CD4-positive, alpha-beta T cell (primary cell): ENCODE measurements around the gene C10orf71. TPM values are rescaled to one million over a fixed set of nuclear protein-coding genes. Genes with fewer than 3 reads are reported as not detected.

Experiments used
- ATAC-seq: fragments of 200-7000 bp; cut with Tn5 transposase; one replicate; pipeline ENCODE4 v1.10.0; 2022; ENCODE audit warnings: mild to moderate bottlenecking; ENCODE audit not compliant: poor library complexity
- CTCF ChIA-PET: fragments of 350-600 bp; sonication (Branson Sonifier 250); formaldehyde crosslinking; loops from one replicate; lab custom pipeline; 2021; ENCODE audit warnings: antibody characterized with exemption, inconsistent platforms; lab: Charles Lee
- POLR2A ChIA-PET: fragments of 350-600 bp; sonication (Branson Sonifier 250); formaldehyde crosslinking; loops from one replicate; lab custom pipeline; 2021; ENCODE audit warnings: antibody characterized with exemption, inconsistent platforms; lab: Charles Lee
- DNase-seq, 14 experiments: peaks; one replicate each; pipeline ENCODE4 v3.0.0-alpha.2; 2013 to 2020; ENCODE audit warnings: mixed read lengths in 2 of 14
- H3K27ac ChIP-seq, 2 donors: one replicate each; pipeline versions ENCODE4 v1.5.1 to v1.7.0; 2013; ENCODE audit warnings: low read length in 2 of 2, low read depth in 1 of 2, mild to moderate bottlenecking in 1 of 2
- H3K27me3 ChIP-seq, 2 experiments: 1 replicate in 1 of 2; 2 replicates in 1 of 2; pipeline versions ENCODE4 v1.6.1 to v1.7.0; 2013; ENCODE audit warnings: low read length in 2 of 2, control low read depth in 1 of 2, mild to moderate bottlenecking in 1 of 2, moderate library complexity in 1 of 2; ENCODE audit not compliant: insufficient read depth in 2 of 2, control insufficient read depth in 1 of 2
- H3K36me3 ChIP-seq: one replicate; pipeline ENCODE4 v1.6.1; 2013; ENCODE audit warnings: low read length, control low read depth; ENCODE audit not compliant: insufficient read depth
- H3K4me1 ChIP-seq: one replicate; pipeline ENCODE4 v1.6.1; 2013; ENCODE audit warnings: low read length, control low read depth; ENCODE audit not compliant: insufficient read depth
- H3K4me3 ChIP-seq: one replicate; pipeline ENCODE4 v1.5.1; 2013; ENCODE audit warnings: mild to moderate bottlenecking, low read length, moderate library complexity
- H3K9me3 ChIP-seq, 2 experiments: 1 replicate in 1 of 2; 2 replicates in 1 of 2; pipeline versions ENCODE4 v1.6.1 to v1.7.0; 2013; ENCODE audit warnings: low read length in 2 of 2, mild to moderate bottlenecking in 2 of 2, control low read depth in 1 of 2, moderate library complexity in 1 of 2; ENCODE audit not compliant: control insufficient read depth in 1 of 2, insufficient read depth in 1 of 2
- H3K27ac Mint-ChIP-seq: one replicate; pipeline ENCODE4 v1.8.0; 2020; ENCODE audit warnings: mixed read lengths
- H3K27me3 Mint-ChIP-seq: one replicate; pipeline ENCODE4 v1.8.0; 2021; ENCODE audit warnings: mixed read lengths
- H3K36me3 Mint-ChIP-seq: one replicate; pipeline ENCODE4 v1.8.0; 2021; ENCODE audit warnings: low read depth, mixed read lengths
- H3K4me1 Mint-ChIP-seq: one replicate; pipeline ENCODE4 v1.8.0; 2021; ENCODE audit warnings: low read depth, mixed read lengths
- H3K4me3 Mint-ChIP-seq: one replicate; pipeline ENCODE4 v1.8.0; 2020; ENCODE audit warnings: mild to moderate bottlenecking, mixed read lengths
- H3K9me3 Mint-ChIP-seq: one replicate; pipeline ENCODE4 v1.8.0; 2020; ENCODE audit warnings: mixed read lengths
- CTCF ChIP-seq: fragments of 200-600 bp; IDR thresholded peaks from one replicate; pipeline ENCODE4 v1.8.0; 2022; ENCODE audit warnings: antibody characterized with exemption, mild to moderate bottlenecking
- intact Hi-C, 2 experiments: fragments of 100-400 bp; cut with DNase I in 1 of 2; cut with micrococcal nuclease in 1 of 2; formaldehyde crosslinking; loops; one replicate each; pipeline versions ENCODE4 v1.15.1 to v1.9.0; 2023 to 2025; cut with DNase I, micrococcal nuclease
- total RNA-seq, 174 experiments: library from RNA in 2 of 174; stranded (reverse) in 2 of 174; gene quantifications; one replicate each; pipeline ENCODE4 v1.2.3 and lab custom pipeline; 2021 to 2026

Gene C10orf71
- total RNA-seq, 2 experiments from 2014 or later = not detected

GRCh38 chr10:49321021-49321420 is 22.1 kb downstream of the C10orf71 start:
- ATAC-seq (no peak), DNase-seq (no peak)
- no peak for TF ChIP-seq CTCF
- Histone ChIP-seq H3K27ac (no peak overlapping the region), H3K4me1 (no peaks in the 10 kb centered on the region), H3K27me3 (no peaks in the 10 kb centered on the region), H3K36me3 (no peaks in the 10 kb centered on the region), H3K9me3 (peaks cover 0 to 6% of the 10 kb centered on the region in 2 experiments), H3K4me3 (no peak overlapping the region)
- H3K36me3 Mint-ChIP-seq = no peaks in the 10 kb centered on the region
- H3K4me1 Mint-ChIP-seq = no peaks in the 10 kb centered on the region
- no peak overlapping the region for H3K27ac Mint-ChIP-seq
- intact Hi-C loops = no loop called here
- no peaks in the 10 kb centered on the region for H3K27me3 Mint-ChIP-seq
- CTCF ChIA-PET = no interaction called here
- POLR2A ChIA-PET = no interaction called here
- H3K4me3 Mint-ChIP-seq = no peak overlapping the region
- H3K9me3 Mint-ChIP-seq = no peaks in the 10 kb centered on the region

- H3K4me3 Mint-ChIP-seq = no peak overlapping the region
- ATAC-seq (no peak), DNase-seq (no peak)
- H3K9me3 Mint-ChIP-seq = no peaks in the 10 kb centered on the region
- no peak for TF ChIP-seq CTCF
- H3K36me3 ChIP-seq = no peaks in the 10 kb centered on the region
- H3K27me3 ChIP-seq = no peaks in the 10 kb centered on the region
- no peak overlapping the region for H3K27ac ChIP-seq
- no peak overlapping the region for H3K27ac Mint-ChIP-seq
- intact Hi-C loops = no loop called here
- H3K9me3 ChIP-seq = peaks cover 0 to 9% of the 10 kb centered on the region in 2 experiments
- POLR2A ChIA-PET = no interaction called here
- H3K4me1 ChIP-seq = no peaks in the 10 kb centered on the region
- no peaks in the 10 kb centered on the region for H3K4me1 Mint-ChIP-seq
- CTCF ChIA-PET = no interaction called here
- H3K36me3 Mint-ChIP-seq = no peaks in the 10 kb centered on the region
- no peaks in the 10 kb centered on the region for H3K27me3 Mint-ChIP-seq
- no peak overlapping the region for H3K4me3 ChIP-seq
Observed at GRCh38 chr10:49322371-49323170, 23.6 kb downstream of the C10orf71 start.

- Histone ChIP-seq H3K36me3 (no peaks in the 10 kb centered on the region), H3K4me3 (no peak overlapping the region), H3K4me1 (no peaks in the 10 kb centered on the region), H3K9me3 (peaks cover 0 to 9% of the 10 kb centered on the region in 2 experiments), H3K27me3 (no peaks in the 10 kb centered on the region), H3K27ac (no peak overlapping the region)
- no peak for DNase-seq
- no peaks in the 10 kb centered on the region for H3K9me3 Mint-ChIP-seq
- no peak overlapping the region for H3K4me3 Mint-ChIP-seq
- ATAC-seq = no peak
- no peaks in the 10 kb centered on the region for H3K36me3 Mint-ChIP-seq
- no peaks in the 10 kb centered on the region for H3K27me3 Mint-ChIP-seq
- intact Hi-C loops = no loop called here
- CTCF ChIA-PET = no interaction called here
- no peak overlapping the region for H3K27ac Mint-ChIP-seq
- no peak for TF ChIP-seq CTCF
- POLR2A ChIA-PET = no interaction called here
- H3K4me1 Mint-ChIP-seq = no peaks in the 10 kb centered on the region
Observed at GRCh38 chr10:49323171-49323895, 24.4 kb downstream of the C10orf71 start.
